K562 (cell line): ENCODE measurements around the gene FLOT2. TPM values are rescaled to one million over a fixed set of nuclear protein-coding genes. Genes with fewer than 3 reads are reported as not detected.

Experiments
- ARNT ChIP-seq, 2 experiments: fragments of 450-650 bp; IDR thresholded peaks; 2 replicates each; pipeline ENCODE4 v1.6.1; 2016; ENCODE audit warnings: mild to moderate bottlenecking in 1 of 2
- MGA ChIP-seq: fragments of 450-650 bp; IDR thresholded peaks from 2 replicates; pipeline ENCODE4 v1.6.1; 2016; ENCODE audit warnings: mild to moderate bottlenecking, moderate library complexity
- MTA3 ChIP-seq: fragments of 450-650 bp; formaldehyde crosslinking; IDR thresholded peaks from 2 replicates; pipeline ENCODE4 v1.6.1; 2017; ENCODE audit warnings: mild to moderate bottlenecking, borderline replicate concordance
- MTF1 ChIP-seq: fragments of 250-450 bp; sonication (Bioruptor Pico); IDR thresholded peaks from 2 replicates; pipeline ENCODE4 v1.9.0; 2021; ENCODE audit warnings: moderate library complexity, mild to moderate bottlenecking, inconsistent platforms, borderline replicate concordance
- POU5F1 ChIP-seq: fragments of 150-350 bp; IDR thresholded peaks from 2 replicates; pipeline ENCODE4 v1.6.1; 2014; ENCODE audit warnings: borderline replicate concordance, low read length, low read depth, mild to moderate bottlenecking; ENCODE audit not compliant: partially characterized antibody
- PREB ChIP-seq: sonication (generic); formaldehyde crosslinking; IDR thresholded peaks from 2 replicates; pipeline ENCODE4 v1.8.1; 2023; ENCODE audit warnings: mild to moderate bottlenecking, missing genetic modification reagents
- SMARCC2 ChIP-seq: fragments of 450-650 bp; IDR thresholded peaks from 2 replicates; pipeline ENCODE4 v1.6.1; 2017; ENCODE audit warnings: antibody characterized with exemption, moderate library complexity, mild to moderate bottlenecking, low read depth
- ZNF121 ChIP-seq: sonication (generic); formaldehyde crosslinking; conservative IDR thresholded peaks from 2 replicates; pipeline ENCODE4 v1.8.0; 2022; ENCODE audit warnings: missing genetic modification reagents
- ZNF174 ChIP-seq: fragments of 250-450 bp; sonication (Bioruptor Pico); IDR thresholded peaks from 2 replicates; pipeline ENCODE4 v1.4.0; 2020; ENCODE audit warnings: mild to moderate bottlenecking
- ZNF24 ChIP-seq: fragments of 450-650 bp; IDR thresholded peaks from 2 replicates; pipeline ENCODE4 v1.6.1; 2016
- ZNF766 ChIP-seq: fragments of 200-800 bp; sonication (Bioruptor generic); conservative IDR thresholded peaks from 2 replicates; pipeline ENCODE4 v1.6.1; 2016; ENCODE audit warnings: missing genetic modification characterization, missing compliant biosample characterization
- polyA plus RNA-seq, 8 experiments: library from polyadenylated mRNA; depleted of rRNA in 4 of 8; stranded (reverse) in 5 of 8; unstranded in 3 of 8; fragments of >200 nt; fragmentation: Nextera tagmentation in 2 of 8; fragmentation: Illumina TruSeq in 1 of 8; extraction: Ambion mirVana in 2 of 8; extraction: Trizol in 1 of 8; gene quantifications; 2 replicates each; pipeline versions ENCODE4 v1.2.1 to v1.2.3, GENCODE V29; 2011 to 2014; ENCODE audit warnings: inconsistent platforms in 1 of 8, missing spikeins in 1 of 8
- total RNA-seq, 7 experiments: library from RNA; depleted of rRNA in 6 of 7; stranded (reverse); fragments of >200 nt in 6 of 7; fragmentation: Illumina TruSeq in 2 of 7; extraction: Trizol in 2 of 7; gene quantifications; 2 replicates each; pipeline versions ENCODE4 v1.2.1 to v1.2.3, GENCODE V29; 2011 to 2021; ENCODE audit warnings: low replicate concordance in 1 of 7
- TF ChIP-seq, protein P1 (sequence below): fragments of 450-650 bp; IDR thresholded peaks from 2 replicates; pipeline ENCODE4 v1.6.1; 2017; ENCODE audit warnings: antibody characterized with exemption

Gene FLOT2
- total and polyA plus RNA-seq, 9 of the 15 experiments (the other 6 are each of a cell fraction or from before 2014, with no cell fraction given): 17.5 to 138 (median 41.7) TPM

DNA sequence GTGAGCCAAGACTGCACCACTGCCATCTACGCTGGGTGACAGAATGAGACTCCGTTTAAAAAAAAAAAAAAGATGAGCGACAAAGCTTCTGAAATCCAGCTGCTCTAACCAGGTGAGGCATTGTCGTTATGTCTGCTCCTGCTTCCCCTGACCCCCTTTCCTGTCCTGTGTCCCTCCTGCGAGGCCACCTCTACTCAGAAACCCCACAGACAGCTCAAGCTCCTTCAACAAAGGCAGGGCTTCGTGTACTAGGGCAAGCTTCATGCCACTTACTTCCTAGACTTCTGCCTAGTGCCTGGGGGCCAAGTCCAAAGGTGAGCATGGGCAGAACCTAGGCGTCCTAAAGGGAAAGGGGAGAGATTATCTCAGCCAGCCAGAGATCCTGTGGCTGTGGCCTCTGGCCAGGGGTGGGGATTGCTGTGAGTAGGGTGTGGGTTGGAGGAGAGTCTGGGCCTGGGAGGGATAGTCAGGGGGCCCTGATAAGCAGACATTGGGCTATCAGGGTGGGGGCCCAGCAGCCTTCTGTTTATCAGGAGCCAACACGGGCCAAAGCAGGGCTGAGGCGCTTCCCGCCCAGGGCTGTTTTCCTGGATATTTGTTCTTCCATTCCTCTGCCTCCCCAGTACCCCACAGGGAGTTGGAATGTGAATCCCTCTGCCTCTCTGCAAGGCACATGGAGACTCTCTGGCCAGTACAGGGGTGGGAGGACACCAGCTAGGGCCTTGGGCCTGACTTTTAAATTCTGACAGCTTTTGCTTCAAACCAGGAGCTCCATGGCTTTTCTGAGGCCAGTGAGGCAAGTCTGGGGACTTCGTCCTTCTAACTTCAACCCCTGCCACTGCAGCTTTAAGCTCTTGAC is 32.3 kb downstream of the FLOT2 start (continued):
- TF ChIP-seq MGA (peak; percentile 82), ZNF174 (no peak), SMARCC2 (peak; percentile 99), POU5F1 (no peak), ZNF121 (no peak), MTF1 (CRISPR knock-in tag) (no peak; the same call in 1 of the 2 replicates), PREB (CRISPR knock-in tag) (0 out of 2 replicates have a peak, but pooled peaks have one; percentile 19), ARNT (IDR thresholded peaks at IDR 0.05) (peak; percentile 95 to 99), ZNF24 (0 out of 2 replicates have a peak, but pooled peaks have one; percentile 56), MTA3 (peak; percentile 94), ZNF766 (CRISPR knock-in tag) (peak; percentile 95)
- TF ChIP-seq, protein P1, sequence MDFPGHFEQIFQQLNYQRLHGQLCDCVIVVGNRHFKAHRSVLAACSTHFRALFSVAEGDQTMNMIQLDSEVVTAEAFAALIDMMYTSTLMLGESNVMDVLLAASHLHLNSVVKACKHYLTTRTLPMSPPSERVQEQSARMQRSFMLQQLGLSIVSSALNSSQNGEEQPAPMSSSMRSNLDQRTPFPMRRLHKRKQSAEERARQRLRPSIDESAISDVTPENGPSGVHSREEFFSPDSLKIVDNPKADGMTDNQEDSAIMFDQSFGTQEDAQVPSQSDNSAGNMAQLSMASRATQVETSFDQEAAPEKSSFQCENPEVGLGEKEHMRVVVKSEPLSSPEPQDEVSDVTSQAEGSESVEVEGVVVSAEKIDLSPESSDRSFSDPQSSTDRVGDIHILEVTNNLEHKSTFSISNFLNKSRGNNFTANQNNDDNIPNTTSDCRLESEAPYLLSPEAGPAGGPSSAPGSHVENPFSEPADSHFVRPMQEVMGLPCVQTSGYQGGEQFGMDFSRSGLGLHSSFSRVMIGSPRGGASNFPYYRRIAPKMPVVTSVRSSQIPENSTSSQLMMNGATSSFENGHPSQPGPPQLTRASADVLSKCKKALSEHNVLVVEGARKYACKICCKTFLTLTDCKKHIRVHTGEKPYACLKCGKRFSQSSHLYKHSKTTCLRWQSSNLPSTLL: no peak
